HG02642 (cell line): ENCODE measurements around the gene FGFR2.
"Not testable (repeated sequence)": the region's sequence is repeated elsewhere in the genome, so short reads cannot be mapped to it uniquely, and the experiment has no call there.

ENCODE experiments used
- ATAC-seq: cut with Tn5 transposase; IDR thresholded peaks from one replicate; pipeline ENCODE4 v1.9.1; 2021; ENCODE audit warnings: mild to moderate bottlenecking; ENCODE audit not compliant: unreplicated experiment, poor library complexity

The FGFR2 gene

DNA sequence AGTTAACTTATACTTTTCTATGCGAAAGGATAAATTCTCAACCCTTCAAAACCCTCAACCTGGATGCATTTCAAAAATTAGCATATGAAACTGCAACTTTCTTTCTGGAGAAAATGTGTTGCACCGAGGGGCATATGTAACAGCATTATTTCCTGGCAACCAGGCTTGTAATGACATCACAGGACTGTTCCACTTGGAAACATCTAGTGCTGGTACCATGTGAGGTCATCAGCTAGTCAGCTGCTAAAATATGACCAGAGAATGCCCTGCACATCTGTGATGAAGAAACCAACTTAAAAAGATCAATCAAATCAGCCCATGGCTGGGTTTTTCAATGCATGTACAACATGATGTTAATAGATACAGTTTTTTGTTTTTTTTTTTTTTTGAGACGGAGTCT lies 40.0 kb downstream of the FGFR2 start:
- no peak for ATAC-seq

DNA sequence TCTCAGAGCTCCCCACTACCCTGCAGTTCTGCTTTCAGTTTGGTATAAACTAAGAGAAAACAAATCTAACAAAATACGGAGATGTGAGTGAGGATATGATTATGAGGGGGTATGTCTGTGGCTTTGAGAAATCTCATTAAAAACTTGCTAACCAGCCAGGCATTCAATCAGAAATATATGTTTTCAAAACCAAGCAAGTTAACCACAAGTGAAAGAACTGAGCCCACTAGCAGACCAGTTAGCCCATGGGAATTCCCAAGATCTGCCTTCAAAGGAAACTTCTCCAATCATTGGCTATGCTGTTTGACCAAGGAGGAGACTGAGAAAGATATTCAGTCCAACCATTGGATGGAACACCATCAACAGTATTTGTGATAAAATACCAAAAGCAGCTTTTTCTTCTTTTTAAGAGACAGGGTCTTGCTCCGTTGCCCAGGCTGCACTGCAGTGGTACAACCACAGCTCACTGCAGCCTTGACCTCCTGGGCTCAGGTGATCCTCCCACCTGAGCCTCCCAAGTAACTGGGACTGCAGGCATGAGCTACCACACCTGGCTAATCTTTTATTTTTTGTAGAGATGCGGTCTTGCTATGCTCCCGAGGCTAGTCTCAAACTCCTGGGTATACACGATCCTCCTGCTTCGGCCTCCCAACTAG lies 41.2 kb downstream of the FGFR2 start:
- ATAC-seq, result no peak

DNA sequence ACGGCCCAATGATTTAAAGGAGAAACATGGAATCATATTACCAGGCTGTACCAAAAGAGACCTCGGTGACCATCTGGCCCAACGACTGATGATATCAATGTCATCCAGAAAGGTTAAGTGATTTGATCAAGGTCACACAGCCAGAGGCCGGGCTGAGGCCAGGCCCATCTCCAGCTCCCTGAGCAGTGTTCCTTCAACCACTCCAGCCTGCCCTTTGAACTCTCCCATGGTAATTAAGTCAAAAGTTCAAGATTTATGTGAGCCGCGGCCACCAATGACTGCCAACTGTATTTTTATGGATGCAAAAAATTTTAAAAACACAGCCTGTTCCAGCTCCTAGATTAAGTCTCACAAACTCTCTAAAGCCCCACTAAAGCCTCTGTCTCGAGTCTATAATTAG lies 41.8 kb downstream of the FGFR2 start:
- ATAC-seq, result no peak

DNA sequence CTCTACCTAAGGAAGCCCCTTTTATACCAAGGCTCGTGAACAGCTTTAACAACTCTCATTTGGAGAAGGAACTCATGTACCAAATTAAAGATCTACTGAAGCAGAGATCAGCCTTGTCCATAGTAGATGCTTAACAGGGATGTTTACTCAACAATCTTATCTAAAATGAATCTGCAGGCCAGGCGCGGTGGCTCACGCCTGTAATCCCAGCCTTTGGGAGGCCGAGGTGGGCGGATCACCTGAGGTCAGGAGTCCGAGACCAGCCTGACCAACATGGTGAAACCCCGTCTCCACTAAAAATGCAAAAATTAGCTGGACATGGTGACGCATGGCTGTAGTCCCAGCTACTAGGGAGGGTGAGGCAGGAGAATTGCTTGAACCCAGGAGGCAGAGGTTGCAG lies 43.3 kb downstream of the FGFR2 start:
- ATAC-seq, result not testable (repeated sequence)

DNA sequence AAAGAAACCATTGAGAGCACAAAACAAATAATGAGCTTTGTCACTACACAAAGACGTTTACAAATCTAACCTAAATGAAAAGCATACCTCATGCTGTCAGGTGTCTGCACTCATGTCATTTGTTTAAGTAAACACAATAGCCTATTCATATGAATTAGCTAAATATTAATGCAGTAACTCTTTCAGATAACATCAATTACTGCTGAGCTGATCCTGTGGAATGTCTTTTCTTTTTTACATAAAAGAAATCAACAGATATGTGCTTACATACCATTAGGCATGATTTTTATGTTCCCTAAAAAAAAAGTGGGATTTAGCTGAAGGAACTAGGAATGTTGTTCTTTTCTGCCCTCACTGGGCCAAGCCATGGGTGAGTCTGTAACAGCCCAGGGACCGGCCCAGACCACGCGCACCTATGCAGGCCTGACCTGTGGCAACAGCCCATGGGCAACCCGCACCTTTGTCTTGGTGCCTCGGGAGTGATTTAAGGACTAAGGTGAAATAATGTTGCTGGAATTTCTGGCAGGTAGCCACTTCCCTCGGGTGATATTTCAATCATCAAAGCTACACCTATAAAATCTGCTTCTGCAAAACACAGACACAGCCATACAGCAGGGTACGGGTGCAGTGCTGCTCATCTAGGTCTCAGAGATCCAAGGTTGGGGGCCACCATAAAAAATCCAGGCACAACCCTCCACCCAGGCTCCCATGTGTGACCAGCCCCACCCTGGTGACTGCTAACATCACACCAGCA lies 44.6 kb downstream of the FGFR2 start:
- no peak for ATAC-seq

DNA sequence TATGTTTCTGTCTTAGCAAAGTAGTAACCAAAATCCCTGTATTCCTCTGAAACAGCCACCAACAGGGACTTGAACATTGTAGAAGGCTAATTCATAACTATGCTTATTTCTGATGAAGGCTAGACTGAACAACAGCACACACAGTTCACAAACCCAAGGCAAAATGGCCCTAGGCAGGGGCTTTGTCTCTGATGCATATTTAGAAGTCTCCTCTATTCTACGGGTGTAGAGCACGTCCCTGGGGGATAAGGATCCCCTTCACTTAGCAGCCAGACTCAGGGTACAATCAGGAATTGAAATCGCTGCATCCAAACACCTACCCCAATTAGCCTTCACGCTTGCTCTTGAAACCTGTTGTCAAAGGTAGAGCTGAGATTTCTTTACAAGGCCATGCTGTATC lies 45.5 kb downstream of the FGFR2 start:
- no peak for ATAC-seq

DNA sequence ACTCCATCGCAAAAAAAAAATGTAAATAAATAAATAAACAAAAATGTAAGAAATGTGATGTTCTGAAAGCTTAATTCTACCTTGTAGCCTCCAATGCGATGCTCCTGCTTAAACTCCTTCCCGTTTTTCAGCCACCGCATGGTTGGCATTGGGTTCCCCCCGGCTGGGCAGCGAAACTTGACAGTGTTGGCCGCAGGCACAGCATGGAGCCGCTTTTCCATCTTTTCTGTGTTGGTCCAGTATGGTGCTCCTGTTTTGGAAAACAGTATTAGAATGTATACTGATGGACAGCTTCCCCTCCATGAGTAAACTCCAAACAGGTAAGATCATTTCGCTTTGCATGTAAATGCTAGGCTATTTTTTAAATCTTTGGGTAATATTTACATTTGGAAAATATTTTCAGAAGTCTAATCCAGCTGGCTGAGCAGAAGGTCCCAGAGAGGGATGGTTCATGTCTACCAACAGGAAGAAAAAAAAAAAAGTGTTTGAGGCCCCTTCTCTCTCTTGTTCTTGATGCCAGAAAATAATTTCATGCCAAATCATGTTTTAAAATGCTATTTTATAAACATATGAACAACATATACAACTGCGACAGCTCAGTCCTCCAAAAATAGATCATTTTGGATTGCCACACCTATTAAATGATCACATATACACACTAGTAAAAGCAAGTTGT lies 46.9 kb downstream of the FGFR2 start:
- ATAC-seq, result no peak

DNA sequence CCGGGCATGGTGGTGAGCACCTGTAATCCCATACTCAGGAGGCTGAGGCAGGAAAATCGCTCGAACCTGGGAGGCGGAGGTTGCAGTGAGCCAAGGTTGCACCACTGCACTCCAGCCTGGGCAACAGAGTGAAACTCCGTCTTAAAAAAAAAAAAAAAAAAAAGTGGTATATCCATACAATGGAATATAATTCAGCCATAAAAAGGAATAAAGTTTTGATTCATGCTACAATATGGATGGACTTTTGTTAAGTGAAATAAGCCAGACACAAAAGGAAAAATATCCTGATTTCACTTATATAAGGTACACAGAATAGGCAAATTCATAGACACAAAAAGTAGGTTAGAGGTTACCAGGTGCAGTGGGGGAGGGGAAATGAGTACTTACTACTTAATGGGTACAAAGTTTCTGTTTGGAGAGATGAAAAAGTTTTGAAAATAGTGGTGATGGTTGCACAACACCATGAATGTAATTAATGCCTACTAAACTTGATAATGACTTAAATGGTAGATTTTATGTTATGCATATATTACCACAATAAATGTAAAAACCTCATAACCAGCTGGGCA lies 53.9 kb downstream of the FGFR2 start:
- no peak for ATAC-seq

DNA sequence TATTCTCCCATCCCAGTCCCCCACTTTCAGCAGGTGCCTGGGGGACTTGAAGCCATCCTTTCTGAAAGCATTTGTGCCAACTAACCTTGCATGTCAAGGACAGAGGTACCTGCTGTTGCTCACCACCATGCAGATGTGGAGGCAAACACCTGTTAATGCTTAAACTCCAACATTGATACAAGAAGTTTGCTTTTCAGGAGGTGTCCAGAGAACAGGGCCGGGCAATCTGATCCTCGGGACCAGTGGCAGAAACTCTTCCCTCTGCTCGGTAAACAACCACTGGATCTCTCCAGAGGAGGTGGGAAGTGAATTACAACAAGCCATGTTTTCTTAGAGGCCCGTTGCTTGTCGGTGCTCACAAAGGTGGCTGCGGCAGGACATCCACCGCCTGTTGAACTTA lies 54.7 kb downstream of the FGFR2 start:
- no peak for ATAC-seq

DNA sequence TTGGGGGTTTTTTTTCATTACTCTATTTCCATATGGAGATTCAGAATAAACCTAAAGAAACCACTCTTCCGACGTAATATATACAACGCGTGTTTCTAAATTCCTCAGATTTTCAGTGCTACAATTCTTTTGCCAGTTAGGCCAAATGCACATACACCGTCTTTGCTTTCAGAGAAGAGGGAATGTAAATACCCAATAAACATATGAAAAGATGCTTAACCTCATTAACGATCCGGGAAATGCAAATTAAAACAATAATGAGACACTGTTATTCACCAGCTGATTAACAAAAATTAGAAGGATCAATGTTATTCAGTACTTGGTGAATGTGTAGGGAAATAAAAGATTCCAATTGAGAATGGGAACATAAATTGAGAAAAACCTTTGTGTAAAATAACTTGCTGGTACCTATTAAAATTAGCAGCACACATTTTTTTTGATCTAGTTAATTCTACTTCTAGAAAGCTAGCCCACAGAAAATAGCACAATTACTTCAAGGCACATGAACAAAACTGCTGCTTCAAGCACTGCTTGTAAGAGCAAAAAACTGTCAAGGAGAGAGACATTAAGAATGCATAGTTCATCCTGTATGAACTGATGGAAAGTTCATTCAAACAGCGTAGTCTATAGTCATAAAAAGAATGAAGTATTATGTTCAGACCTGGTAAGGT lies 56.7 kb downstream of the FGFR2 start:
- no peak for ATAC-seq

DNA sequence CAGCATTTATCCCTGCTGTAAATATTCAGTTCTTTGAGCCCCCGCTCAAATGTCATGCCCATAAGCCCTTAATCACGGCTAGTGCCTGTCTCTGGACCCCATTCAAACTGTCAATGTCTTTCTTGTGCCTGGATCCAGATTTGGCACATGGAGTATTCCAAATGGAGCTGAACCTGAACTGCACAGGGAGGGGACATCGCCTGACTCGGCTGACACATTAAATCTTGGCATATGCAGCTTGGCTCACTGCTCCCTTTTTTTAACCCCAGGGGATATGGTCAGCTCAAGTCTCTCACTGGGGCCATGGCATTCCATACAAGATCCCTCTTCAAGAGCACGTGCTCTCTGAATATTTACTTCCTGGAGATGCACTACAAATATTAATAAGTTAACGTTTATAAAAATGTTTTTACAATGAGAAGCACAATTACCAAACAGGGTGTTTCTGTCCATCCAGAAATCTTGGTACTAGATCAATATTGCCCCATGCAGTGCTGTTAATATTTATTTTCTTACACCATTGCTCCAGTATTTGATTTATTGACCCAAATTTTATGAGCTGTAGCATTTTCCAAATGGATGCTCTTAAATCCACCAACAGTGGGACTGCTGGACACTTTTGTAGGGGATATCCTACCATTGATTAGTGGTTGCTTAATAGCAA lies 57.4 kb downstream of the FGFR2 start:
- ATAC-seq, result no peak

DNA sequence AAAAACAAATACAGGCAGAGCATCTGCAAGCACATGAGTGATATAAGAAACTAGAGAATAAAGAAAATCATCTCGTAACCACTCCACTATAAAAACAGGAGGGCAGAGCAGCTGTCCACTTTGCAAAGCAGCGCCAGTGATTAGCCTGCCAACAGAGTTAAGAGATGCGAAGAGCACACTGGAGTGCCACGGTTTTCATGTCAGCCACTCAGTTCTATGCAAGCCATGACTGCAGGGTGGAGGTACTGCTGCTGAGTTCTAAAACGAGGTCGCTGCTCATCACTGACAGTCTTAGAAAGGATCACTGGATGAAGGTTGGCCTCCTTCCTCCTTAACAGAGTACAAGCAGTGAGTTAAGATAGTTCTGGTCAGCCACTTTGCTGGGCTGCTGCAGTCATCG lies 58.5 kb downstream of the FGFR2 start:
- ATAC-seq, result no peak

DNA sequence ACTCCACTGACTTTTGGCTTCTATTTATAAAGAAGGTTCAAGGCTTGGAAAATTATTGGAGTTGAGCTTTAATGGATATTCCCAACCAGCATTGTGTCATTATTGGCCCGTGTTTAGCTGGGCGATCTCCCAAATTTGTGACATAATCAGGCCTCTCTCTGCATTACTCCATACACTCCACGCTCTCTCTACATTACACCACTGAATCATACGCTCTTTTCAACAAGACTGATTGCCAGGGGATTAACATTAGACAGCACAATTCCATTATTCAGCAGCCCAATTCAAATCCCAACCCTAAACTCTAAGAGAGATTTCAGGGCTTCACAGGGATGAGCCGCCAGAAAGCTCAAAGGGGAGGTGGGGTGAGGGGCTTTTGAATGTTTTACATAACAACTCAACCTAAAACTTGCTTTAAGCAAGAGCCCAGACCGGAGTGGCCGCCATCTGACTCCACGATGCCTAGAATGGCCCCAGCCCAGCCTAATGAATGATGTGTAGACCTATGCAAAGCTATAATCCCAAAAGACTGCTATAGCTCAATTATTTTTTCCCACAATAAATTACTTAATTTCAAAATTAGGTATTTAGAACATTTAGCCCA lies 61.8 kb downstream of the FGFR2 start:
- ATAC-seq, result no peak

DNA sequence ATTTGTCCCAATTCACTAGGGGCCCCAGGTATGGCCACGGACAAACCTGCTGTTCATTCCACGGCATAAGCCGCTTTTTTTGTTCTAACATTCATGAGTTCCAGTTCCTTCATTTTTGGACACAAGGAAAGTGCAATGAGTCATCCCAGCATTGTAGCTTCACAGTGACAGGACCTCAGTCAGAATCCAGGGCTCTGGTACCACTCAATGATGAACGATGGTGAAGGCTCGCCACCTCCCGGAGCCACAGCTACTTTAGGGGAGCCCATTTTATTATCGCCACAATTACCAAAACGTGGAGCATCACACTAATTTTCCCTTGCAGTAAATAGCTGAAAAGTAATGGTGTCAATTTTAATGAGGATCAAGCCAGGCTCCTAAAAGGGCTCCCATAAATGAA lies 62.9 kb downstream of the FGFR2 start:
- ATAC-seq, result no peak

DNA sequence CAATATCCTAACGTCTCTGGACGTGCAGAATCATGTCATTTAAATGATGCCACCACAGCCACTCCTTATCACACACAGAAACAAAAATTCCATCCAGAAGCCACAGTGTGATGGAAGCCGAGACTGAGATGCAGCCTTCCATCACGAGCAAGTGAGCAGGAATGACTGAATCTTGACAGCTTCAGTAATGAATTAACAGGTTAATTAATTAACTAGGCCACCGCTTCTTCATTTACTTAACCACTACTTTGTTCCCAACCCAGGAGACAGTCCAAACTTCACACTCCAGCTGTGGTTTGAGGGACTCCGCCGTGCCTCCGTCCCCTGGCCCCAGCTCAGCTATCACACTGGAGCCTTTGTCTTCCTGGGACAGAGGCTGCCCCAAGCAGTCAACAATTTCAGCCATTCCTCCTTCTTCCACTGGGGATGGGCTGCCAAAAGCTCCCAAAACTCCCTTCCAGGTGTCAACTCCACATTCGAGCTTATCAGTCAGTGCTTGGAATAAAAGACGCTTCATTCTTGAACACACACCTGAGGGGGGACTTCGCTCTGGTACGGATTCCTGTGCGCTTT lies 65.9 kb downstream of the FGFR2 start:
- ATAC-seq, result no peak

DNA sequence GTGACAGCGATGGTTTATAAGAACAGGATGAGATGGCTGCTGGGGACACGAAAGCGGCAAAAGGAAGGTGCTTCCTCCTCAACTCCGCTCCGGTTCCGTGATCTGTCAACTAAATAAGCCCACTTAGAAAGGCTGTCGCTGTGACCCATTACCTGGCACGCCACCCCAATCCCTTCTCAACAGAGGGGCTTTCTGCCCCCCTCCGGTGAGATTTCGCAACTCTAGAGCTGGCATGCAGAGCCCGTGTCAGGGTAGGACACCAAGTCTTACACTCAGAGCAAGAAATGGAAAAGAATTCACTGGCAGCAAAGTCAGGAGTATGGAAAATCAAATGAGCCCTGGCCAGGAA lies 66.4 kb downstream of the FGFR2 start:
- ATAC-seq, result no peak

DNA sequence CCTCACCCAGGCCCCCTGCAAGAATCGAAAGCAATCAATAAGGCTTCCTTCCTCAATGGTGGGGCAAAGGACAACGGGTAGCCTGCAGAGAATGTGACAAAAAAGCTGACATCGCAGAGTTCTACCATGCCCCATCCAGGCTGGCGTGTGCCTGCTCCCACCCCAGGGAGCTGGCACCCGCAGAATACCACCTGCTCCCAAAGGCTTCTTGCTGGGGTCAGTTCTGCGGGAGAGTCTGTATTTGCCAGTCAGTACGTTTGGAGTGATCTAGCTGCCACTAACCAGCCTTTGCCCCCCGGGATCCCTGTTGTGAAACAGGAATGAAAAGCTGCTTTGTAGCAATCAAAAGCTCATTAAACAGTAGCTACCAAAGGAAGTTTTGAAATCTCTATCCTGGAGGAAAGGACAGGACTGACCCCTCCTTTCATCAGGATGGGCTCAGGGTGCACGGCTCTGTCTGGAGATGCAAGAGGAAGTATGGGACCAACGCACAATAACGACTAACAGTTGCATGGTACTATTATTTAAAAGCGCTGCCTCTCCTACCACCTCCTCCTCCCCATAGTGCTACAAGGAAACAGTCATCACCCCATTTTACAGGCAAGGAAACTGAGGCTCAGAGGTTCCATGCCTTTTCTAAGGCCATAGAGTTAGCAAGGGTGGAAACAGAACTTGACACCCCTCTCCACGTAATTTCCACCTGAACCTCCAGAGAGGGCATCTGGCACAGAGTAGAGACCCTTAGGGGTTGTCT lies 67.0 kb downstream of the FGFR2 start:
- no peak for ATAC-seq

DNA sequence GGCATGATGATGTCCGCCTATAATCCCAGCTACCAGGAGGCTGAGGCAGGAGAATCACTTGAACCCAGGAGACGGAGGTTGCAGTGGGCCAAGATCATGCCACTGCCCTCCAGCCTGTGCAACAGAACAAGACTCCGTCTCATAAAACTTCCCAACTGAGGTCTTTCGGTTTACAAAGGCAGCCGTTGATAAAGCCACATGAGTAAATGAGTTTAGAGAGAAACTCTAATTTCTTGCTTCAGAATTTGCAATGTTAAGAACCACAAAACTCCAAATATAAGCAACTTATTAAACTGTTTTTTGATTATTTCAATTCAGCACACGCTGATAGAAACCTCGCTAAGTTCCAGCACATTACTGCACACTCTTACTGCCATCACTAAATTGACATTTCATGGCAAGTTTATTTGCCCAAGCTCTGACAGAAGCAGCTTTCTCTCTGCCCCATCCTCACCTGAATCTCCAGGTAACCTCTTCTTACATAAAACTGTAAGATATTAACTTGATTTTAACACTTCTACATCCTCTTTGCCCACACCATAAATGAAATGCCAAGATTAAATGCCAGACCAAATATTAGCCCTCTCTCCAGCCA lies 67.7 kb downstream of the FGFR2 start:
- ATAC-seq, result no peak

DNA sequence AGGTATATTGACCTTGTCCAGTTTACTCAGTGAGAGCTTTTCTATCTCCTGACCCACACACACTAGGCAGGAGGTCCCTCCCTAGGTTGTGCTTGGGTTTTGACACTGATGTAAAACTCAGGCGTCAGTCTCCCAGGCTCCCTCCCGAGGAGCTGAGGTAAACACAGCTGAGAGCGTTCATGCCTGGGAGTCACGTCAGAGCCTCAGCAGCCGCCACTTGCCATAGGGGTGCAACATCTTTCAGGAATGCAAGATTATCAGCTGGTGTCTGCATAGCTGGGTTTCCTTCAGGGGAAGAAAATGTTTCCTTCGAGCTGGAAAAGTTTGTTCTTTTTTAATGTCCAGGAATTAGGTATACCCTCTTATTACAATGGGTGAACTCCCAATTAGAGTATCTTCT lies 70.6 kb downstream of the FGFR2 start:
- ATAC-seq, result no peak
